Measurements from ENCODE around the gene MAD1L1.

MAD1L1 gene

GRCh38 chr7:1869452-1870130 is 363.2 kb downstream of the MAD1L1 start:
- DNase-seq (ENCODE audit: insufficient read length) (no peak), FAIRE-seq (no peak)
- no peak for TF ChIP-seq TAF1 (IDR thresholded peaks at IDR 0.05; ENCODE audit: borderline replicate concordance, low read depth, low read length)
- no peak for TF ChIP-seq POLR2A (IDR thresholded peaks at IDR 0.05; ENCODE audit: low read depth, low read length)
- TF ChIP-seq POLR2AphosphoS5 (IDR thresholded peaks at IDR 0.05; ENCODE audit: low read depth, low read length), result no peak

GRCh38 chr7:1868516-1869165 is 364.1 kb downstream of the MAD1L1 start:
- FAIRE-seq, result no peak

GRCh38 chr7:1867370-1868260 is 365.1 kb downstream of the MAD1L1 start:
- DNase-seq (ENCODE audit: insufficient read length) (no peak), FAIRE-seq (no peak)
- TF ChIP-seq POLR2A (IDR thresholded peaks at IDR 0.05; ENCODE audit: low read depth, low read length), result no peak
- no peak for TF ChIP-seq TAF1 (IDR thresholded peaks at IDR 0.05; ENCODE audit: borderline replicate concordance, low read depth, low read length)
- TF ChIP-seq POLR2AphosphoS5 (IDR thresholded peaks at IDR 0.05; ENCODE audit: low read depth, low read length), result no peak

More at GRCh38 chr7:1868516-1869165, 364.1 kb downstream of the MAD1L1 start:
- TF ChIP-seq POLR2AphosphoS5 (IDR thresholded peaks at IDR 0.05; ENCODE audit: low read depth, low read length) (no peak), TAF1 (IDR thresholded peaks at IDR 0.05; ENCODE audit: borderline replicate concordance, low read depth, low read length) (no peak), POLR2A (IDR thresholded peaks at IDR 0.05; ENCODE audit: low read depth, low read length) (no peak)
- DNase-seq (ENCODE audit: insufficient read length), result no peak

GRCh38 chr7:1866601-1867000 is 366.1 kb downstream of the MAD1L1 start:
- FAIRE-seq, result no peak
- TF ChIP-seq POLR2A (IDR thresholded peaks at IDR 0.05; ENCODE audit: low read depth, low read length), result no peak
- TF ChIP-seq POLR2AphosphoS5 (IDR thresholded peaks at IDR 0.05; ENCODE audit: low read depth, low read length), result no peak
- no peak for TF ChIP-seq TAF1 (IDR thresholded peaks at IDR 0.05; ENCODE audit: borderline replicate concordance, low read depth, low read length)
- no peak for DNase-seq (ENCODE audit: insufficient read length)

GRCh38 chr7:1865571-1866255 is 367.0 kb downstream of the MAD1L1 start:
- DNase-seq (ENCODE audit: insufficient read length), result no peak
- no peak for FAIRE-seq
- TF ChIP-seq TAF1 (IDR thresholded peaks at IDR 0.05; ENCODE audit: borderline replicate concordance, low read depth, low read length), result no peak
- TF ChIP-seq POLR2A (IDR thresholded peaks at IDR 0.05; ENCODE audit: low read depth, low read length), result no peak
- TF ChIP-seq POLR2AphosphoS5 (IDR thresholded peaks at IDR 0.05; ENCODE audit: low read depth, low read length), result no peak

- FAIRE-seq (no peak), DNase-seq (ENCODE audit: insufficient read length) (no peak)
- TF ChIP-seq TAF1 (IDR thresholded peaks at IDR 0.05; ENCODE audit: borderline replicate concordance, low read depth, low read length) (no peak), POLR2A (IDR thresholded peaks at IDR 0.05; ENCODE audit: low read depth, low read length) (no peak), POLR2AphosphoS5 (IDR thresholded peaks at IDR 0.05; ENCODE audit: low read depth, low read length) (no peak)
Observed at GRCh38 chr7:1865000-1865555, 367.7 kb downstream of the MAD1L1 start.

- TF ChIP-seq POLR2A (IDR thresholded peaks at IDR 0.05; ENCODE audit: low read depth, low read length) (no peak), TAF1 (IDR thresholded peaks at IDR 0.05; ENCODE audit: borderline replicate concordance, low read depth, low read length) (no peak), POLR2AphosphoS5 (IDR thresholded peaks at IDR 0.05; ENCODE audit: low read depth, low read length) (no peak)
- FAIRE-seq (no peak), DNase-seq (ENCODE audit: insufficient read length) (no peak)
Observed at GRCh38 chr7:1864161-1864940, 368.4 kb downstream of the MAD1L1 start.

- TF ChIP-seq TAF1 (IDR thresholded peaks at IDR 0.05; ENCODE audit: borderline replicate concordance, low read depth, low read length), result no peak
- TF ChIP-seq POLR2A (IDR thresholded peaks at IDR 0.05; ENCODE audit: low read depth, low read length), result no peak
- no peak for TF ChIP-seq POLR2AphosphoS5 (IDR thresholded peaks at IDR 0.05; ENCODE audit: low read depth, low read length)
- no peak for DNase-seq (ENCODE audit: insufficient read length)
- FAIRE-seq, result no peak
Observed at GRCh38 chr7:1863091-1863900, 369.4 kb downstream of the MAD1L1 start.

- no peak for FAIRE-seq
- no peak for TF ChIP-seq POLR2A (IDR thresholded peaks at IDR 0.05; ENCODE audit: low read depth, low read length)
- TF ChIP-seq TAF1 (IDR thresholded peaks at IDR 0.05; ENCODE audit: borderline replicate concordance, low read depth, low read length), result no peak
- no peak for TF ChIP-seq POLR2AphosphoS5 (IDR thresholded peaks at IDR 0.05; ENCODE audit: low read depth, low read length)
- DNase-seq (ENCODE audit: insufficient read length), result no peak
Observed at GRCh38 chr7:1862560-1862959, 370.2 kb downstream of the MAD1L1 start.
